Measurements from ENCODE around the gene GART. TPM values are rescaled to one million over a fixed set of nuclear protein-coding genes. Genes with fewer than 3 reads are reported as not detected.

Gene GART
- total and polyA plus RNA-seq, 12 donors = 15.1 to 80.8 (median 59.5) TPM

GRCh38 chr21:33587792-33588484 lies 46.0 kb upstream of the GART start:
- Histone ChIP-seq H3K9me3 (replicated peaks in 1 of 3) (no peaks in the 10 kb centered on the region), H3K36me3 (replicated peaks in 1 of 2) (no peaks in the 10 kb centered on the region), H3K4me1 (replicated peaks in 1 of 2) (peaks cover 4 to 16% of the 10 kb centered on the region in 2 donors), H3K27me3 (no peaks in the 10 kb centered on the region), H3K4me3 (peak overlapping the region; percentile 8 to 95 (median 74)), H3K27ac (peak overlapping the region in 4 of 5 donors; percentile 85 to 94 (median 90))
- 1 to 3% (median 2%) methylated on average over 19 to 57 of the region's 57 CpGs for WGBS, 4 donors
- TF ChIP-seq CTCF (IDR thresholded peaks at IDR 0.05) (no peak), POLR2A (IDR thresholded peaks at IDR 0.05) (peak in 1 of 2 donors; percentile 40)
- intact Hi-C loops (cut with DNase I) = no loop called here
- DNase-seq = peak; percentile 25 to 62 (median 43)

- Histone ChIP-seq H3K9me3 (replicated peaks in 1 of 3) (no peaks in the 10 kb centered on the region), H3K4me3 (no peak overlapping the region), H3K27ac (no peak overlapping the region), H3K27me3 (no peaks in the 10 kb centered on the region), H3K36me3 (replicated peaks in 1 of 2) (no peaks in the 10 kb centered on the region), H3K4me1 (replicated peaks in 1 of 2) (peaks cover 4 to 16% of the 10 kb centered on the region in 2 donors)
- no peak for DNase-seq
- intact Hi-C loops (cut with DNase I) = no loop called here
- 81 to 84% (median 84%) methylated on average over 6 of the region's 6 CpGs for WGBS, 4 donors
- TF ChIP-seq POLR2A (IDR thresholded peaks at IDR 0.05) = no peak
- no peak for TF ChIP-seq CTCF (IDR thresholded peaks at IDR 0.05)
Observed at GRCh38 chr21:33586927-33587326, 45.0 kb upstream of the GART start.

DNA sequence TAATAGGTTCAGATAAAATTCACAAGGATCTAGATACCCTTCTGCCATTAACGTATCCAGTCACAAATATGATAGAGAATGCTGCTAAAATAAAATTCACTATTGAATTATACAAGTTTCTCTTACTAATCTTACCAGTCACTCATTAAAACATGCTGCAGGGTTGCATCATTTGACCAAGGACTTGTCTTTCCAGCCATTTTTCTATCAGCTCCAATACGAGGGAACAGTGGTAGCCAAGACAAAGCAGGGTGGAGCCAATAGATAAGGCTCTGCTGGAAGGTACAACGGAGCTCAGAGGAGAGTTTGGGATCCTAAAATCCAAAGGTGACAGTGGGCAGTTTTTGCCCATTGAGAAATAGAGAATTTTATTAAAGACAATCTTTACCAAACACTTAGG lies 42.5 kb upstream of the GART start:
- no peak overlapping the region for H3K4me3 ChIP-seq
- H3K27me3 ChIP-seq = no peaks in the 10 kb centered on the region
- peaks cover 4 to 15% of the 10 kb centered on the region in 2 donors for H3K4me1 ChIP-seq (replicated peaks in 1 of 2)
- WGBS, 4 donors = 67 to 77% (median 74%) methylated on average over 3 of the region's 3 CpGs
- intact Hi-C loops (cut with DNase I) = no loop called here
- no peak overlapping the region for H3K27ac ChIP-seq
- no peaks in the 10 kb centered on the region for H3K36me3 ChIP-seq (replicated peaks in 1 of 2)
- TF ChIP-seq CTCF (IDR thresholded peaks at IDR 0.05) (no peak), POLR2A (IDR thresholded peaks at IDR 0.05) (no peak)
- H3K9me3 ChIP-seq (replicated peaks in 1 of 3) = no peaks in the 10 kb centered on the region
- DNase-seq = no peak

DNA sequence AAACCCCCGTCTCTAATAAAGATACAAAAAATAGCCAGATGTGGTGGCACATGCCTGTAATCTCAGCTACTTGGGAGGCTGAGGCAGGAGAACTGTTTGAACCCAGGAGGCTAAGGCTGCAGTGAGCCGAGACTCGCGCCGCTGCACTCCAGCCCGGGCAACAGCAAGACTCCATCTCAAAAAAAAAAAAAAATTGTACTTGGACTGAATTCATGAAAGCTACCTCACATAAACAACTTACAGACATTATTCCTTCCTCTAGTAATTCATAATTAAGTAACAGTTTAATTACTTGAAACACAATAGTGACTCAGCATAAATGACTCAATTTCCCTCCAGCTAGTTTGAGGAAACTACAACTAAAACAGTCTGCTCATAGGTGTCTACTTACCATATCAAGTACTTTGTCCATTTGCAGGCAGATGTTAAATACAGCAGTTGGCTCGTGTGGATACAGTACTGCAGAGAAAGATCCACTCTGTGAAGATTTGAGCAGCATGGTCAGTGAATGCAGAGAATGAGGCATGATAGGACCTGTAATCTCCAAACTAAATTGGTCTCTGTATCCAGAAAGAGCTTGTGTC lies 37.1 kb upstream of the GART start:
- Histone ChIP-seq H3K9me3 (replicated peaks in 1 of 3) (no peaks in the 10 kb centered on the region), H3K4me1 (replicated peaks in 1 of 2) (no peaks in the 10 kb centered on the region), H3K27me3 (no peaks in the 10 kb centered on the region), H3K4me3 (no peak overlapping the region), H3K36me3 (replicated peaks in 1 of 2) (peaks cover 0 to 41% of the 10 kb centered on the region in 2 donors), H3K27ac (no peak overlapping the region)
- 88 to 91% (median 89%) methylated on average over 5 to 7 of the region's 7 CpGs for WGBS, 4 donors
- no peak for DNase-seq
- no peak for TF ChIP-seq CTCF (IDR thresholded peaks at IDR 0.05)
- no peak for TF ChIP-seq POLR2A (IDR thresholded peaks at IDR 0.05)
- intact Hi-C loops (cut with DNase I) = no loop called here

All from adrenal gland (tissue), 12 donors.